HL-60/S4 (cell line): Measurements from ENCODE around the gene DMAC1.

Experiments used
- in situ Hi-C: fragments of 300-500 bp; cut with MboI; formaldehyde crosslinking; loops from 2 replicates; pipeline ENCODE4 v1.14.3; 2022; ENCODE audit warnings: low sequenced_read_pairs

The DMAC1 gene

GRCh38 chr9:7783635-7784063 lies 15.9 kb downstream of the DMAC1 start:
- in situ Hi-C loops: no loop called here

- in situ Hi-C loops: no loop called here
Measured at GRCh38 chr9:7782400-7783120, 17.0 kb downstream of the DMAC1 start.

- in situ Hi-C loops: no loop called here
Measured at GRCh38 chr9:7780261-7780988, 19.2 kb downstream of the DMAC1 start.

DNA sequence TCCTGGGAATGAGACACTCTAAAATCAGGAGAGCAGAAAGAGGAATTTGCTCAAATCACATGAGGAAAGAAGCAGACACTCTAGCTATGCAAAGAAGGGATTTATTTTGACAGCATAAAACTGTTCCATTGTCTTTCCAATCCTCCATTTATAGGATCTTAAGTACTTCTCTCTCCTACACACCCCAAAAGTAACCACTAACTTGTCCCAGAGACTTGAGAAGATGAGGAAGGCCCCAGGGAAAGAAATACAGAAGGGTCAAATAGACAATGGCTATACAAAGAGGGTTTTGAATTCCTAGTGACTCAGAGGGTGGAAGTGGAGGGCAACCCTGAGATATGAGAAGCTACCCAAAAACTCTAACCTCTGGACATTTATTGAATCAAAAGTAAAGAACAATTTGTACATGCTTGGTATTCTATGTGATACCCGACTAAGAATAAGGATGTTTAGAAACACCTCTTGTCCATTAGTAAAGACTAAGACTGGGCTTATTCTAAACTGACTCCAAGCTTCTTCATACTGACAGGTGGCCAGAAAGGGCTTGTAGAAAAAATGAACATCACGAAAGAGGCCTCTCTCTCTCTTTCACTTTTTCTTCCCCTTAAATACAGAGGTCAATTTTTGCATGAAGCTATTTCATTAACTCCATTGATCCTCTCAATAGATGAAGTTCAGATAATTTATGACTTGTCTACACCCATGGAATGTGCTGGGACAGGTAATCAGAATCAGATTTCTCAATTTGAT lies 20.6 kb downstream of the DMAC1 start:
- in situ Hi-C loops: no loop called here

DNA sequence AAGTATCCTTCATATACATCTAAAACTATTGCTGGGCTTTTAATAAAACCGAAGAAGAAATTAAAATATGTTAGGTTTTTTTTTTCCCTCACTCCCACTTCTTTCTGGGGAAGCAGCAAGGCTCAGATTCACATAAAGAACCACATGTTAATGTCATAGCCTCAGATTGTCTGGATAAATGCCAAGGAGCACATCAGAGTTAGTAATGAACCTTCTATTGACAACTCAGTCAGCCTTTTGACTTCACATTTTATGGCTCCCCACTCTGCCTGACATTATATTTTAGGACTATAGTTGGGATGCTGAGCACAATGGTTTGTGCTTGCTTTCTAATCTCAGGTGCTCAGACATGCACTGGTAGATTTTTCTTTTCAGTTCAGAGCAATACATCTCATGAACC lies 21.8 kb downstream of the DMAC1 start:
- in situ Hi-C loops: no loop called here

- in situ Hi-C loops: no loop called here
Measured at GRCh38 chr9:7770111-7770510, 29.5 kb downstream of the DMAC1 start.

- in situ Hi-C loops: no loop called here
Measured at GRCh38 chr9:7762600-7762999, 37.0 kb downstream of the DMAC1 start.

- in situ Hi-C loops: no loop called here
Measured at GRCh38 chr9:7760014-7760415, 39.6 kb downstream of the DMAC1 start.

GRCh38 chr9:7756088-7756487 lies 43.5 kb downstream of the DMAC1 start:
- in situ Hi-C loops: no loop called here

DNA sequence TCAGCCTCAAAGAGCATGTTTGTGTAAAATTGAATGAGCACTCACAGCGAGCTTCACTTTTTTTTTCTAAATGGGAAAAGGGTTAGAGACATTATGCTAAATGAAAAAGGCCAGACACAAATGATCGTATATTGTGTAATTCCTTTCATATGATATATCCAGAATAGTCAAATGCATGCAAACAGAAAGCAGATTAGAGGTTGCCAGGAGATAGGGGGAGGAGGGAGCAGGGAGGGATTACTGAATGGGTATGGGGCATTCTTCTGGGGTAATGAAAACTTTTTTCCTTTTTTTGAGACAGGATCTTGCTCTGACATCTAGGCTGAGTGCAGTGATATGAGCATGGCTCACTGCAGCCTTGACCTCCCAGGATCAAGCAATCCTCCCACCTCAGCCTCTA lies 47.1 kb downstream of the DMAC1 start:
- in situ Hi-C loops: no loop called here
